ENCODE data around the gene MSTO1. TPM values are rescaled to one million over a fixed set of nuclear protein-coding genes. Genes with fewer than 3 reads are reported as not detected.
A peak's percentile ranks its signal among the peaks of the same experiment; 100 is the strongest.
"Not testable (repeated sequence)": the region's sequence is repeated elsewhere in the genome, so short reads cannot be mapped to it uniquely, and the experiment has no call there.

MSTO1 gene
- total and polyA plus RNA-seq, 10 of the 15 experiments (the other 5 are each of a cell fraction or from before 2014, with no cell fraction given): 16.1 to 87.9 (median 46.6) TPM

DNA sequence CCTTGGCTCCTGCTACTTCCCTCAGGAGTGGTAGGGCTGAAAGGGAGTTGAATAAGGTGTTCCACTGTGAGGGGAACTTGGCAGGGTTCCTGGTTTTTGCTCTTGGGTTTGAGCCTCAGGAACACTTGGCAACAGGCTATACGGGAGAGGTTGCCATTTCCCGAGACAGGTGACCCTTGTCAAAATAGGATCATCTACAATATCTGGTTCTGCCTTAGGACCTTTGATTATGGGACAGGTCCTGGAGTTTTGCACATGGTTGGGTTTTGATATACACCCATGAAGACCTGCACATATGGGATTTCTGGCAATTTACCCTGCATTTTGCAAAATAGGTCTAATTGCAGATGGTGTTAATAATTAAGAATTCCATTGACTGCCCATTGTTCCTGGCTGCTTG is 47.4 kb downstream of the MSTO1 start:
- ATAC-seq (no peak), FAIRE-seq (no peak), DNase-seq (ENCODE audit: low read depth, low spot score) (no peak)
- no peak overlapping the region for H3K4me3 ChIP-seq
- in situ Hi-C loops (cut with MboI): no loop called here
- no peak for TF ChIP-seq ZNF274 (IDR thresholded peaks at IDR 0.05; ENCODE audit: insufficient read depth, insufficient read length)
- TF ChIP-seq POLR2A (IDR thresholded peaks at IDR 0.05; ENCODE audit: low read depth, low read length): peak; percentile 6; the same call in 1 of the 2 replicates
- 96% methylated on average over 2 of the region's 2 CpGs for WGBS (ENCODE audit: insufficient coverage, insufficient replicate concordance, low lambda C conversion rate, missing lambda C conversion rate)
- no peaks in the 10 kb centered on the region for H3K9me3 ChIP-seq (replicated peaks; ENCODE audit: control insufficient read depth, insufficient read depth, low read length)
- H3K36me3 ChIP-seq (ENCODE audit: control insufficient read depth in 2 of 2, insufficient read depth in 2 of 2, low read length in 1 of 2): peaks cover 10 to 11% of the 10 kb centered on the region in 2 experiments
- RAD21 ChIA-PET (ENCODE audit: unreplicated experiment): no interaction called here
- no peaks in the 10 kb centered on the region for H4K20me1 ChIP-seq (ENCODE audit: control insufficient read depth, insufficient read depth)
- intact Hi-C loops (cut with micrococcal nuclease; ENCODE audit: unreplicated experiment): no loop called here
- no TSS peak for BruUV-seq (replicated peaks)
- H3K9ac ChIP-seq (ENCODE audit: control insufficient read depth, insufficient read depth, low read length): no peak overlapping the region
- H2AFZ ChIP-seq (ENCODE audit: control insufficient read depth, low read depth, low read length): no peak overlapping the region
- CTCF ChIA-PET: no interaction called here
- no peak overlapping the region for H3K4me2 ChIP-seq (ENCODE audit: control insufficient read depth, insufficient read depth)
- POLR2A ChIA-PET: interaction anchor here (0.6 kb wide), 1 partner anchor 153 kb away, joined by 3 read pairs; no protein-coding TSS in a partner anchor
- no peak overlapping the region for H3K27ac ChIP-seq (ENCODE audit: control insufficient read depth, insufficient read depth)
- no peaks in the 10 kb centered on the region for H3K27me3 ChIP-seq (replicated peaks in 1 of 2; ENCODE audit: control insufficient read depth in 2 of 2, insufficient read depth in 2 of 2, low read length in 1 of 2)
- H3K4me1 ChIP-seq (ENCODE audit: control insufficient read depth, insufficient read depth, low read length): no peaks in the 10 kb centered on the region
- no peaks in the 10 kb centered on the region for H3K79me2 ChIP-seq (ENCODE audit: control insufficient read depth, insufficient read depth, low read length)
- SMC1A ChIA-PET (ENCODE audit: uncharacterized antibody, unreplicated experiment): no interaction called here

GRCh38 chr1:155661239-155661638 is 51.2 kb downstream of the MSTO1 start:
- intact Hi-C loops (cut with micrococcal nuclease; ENCODE audit: unreplicated experiment); H3K4me3 ChIP-seq; H3K4me2 ChIP-seq (ENCODE audit: control insufficient read depth, insufficient read depth); H3K9me3 ChIP-seq (replicated peaks; ENCODE audit: control insufficient read depth, insufficient read depth, low read length); H2AFZ ChIP-seq (ENCODE audit: control insufficient read depth, low read depth, low read length); DNase-seq (ENCODE audit: low read depth, low spot score); BruUV-seq (replicated peaks); H3K4me1 ChIP-seq (ENCODE audit: control insufficient read depth, insufficient read depth, low read length); CTCF ChIA-PET; in situ Hi-C loops (cut with MboI); H3K27me3 ChIP-seq (replicated peaks in 1 of 2; ENCODE audit: control insufficient read depth in 2 of 2, insufficient read depth in 2 of 2, low read length in 1 of 2); SMC1A ChIA-PET (ENCODE audit: uncharacterized antibody, unreplicated experiment); H3K9ac ChIP-seq (ENCODE audit: control insufficient read depth, insufficient read depth, low read length); RAD21 ChIA-PET (ENCODE audit: unreplicated experiment); H3K79me2 ChIP-seq (ENCODE audit: control insufficient read depth, insufficient read depth, low read length); FAIRE-seq; H3K27ac ChIP-seq (ENCODE audit: control insufficient read depth, insufficient read depth); POLR2A ChIA-PET; H4K20me1 ChIP-seq (ENCODE audit: control insufficient read depth, insufficient read depth); ATAC-seq: not testable (repeated sequence)
- peaks cover 17% of the 10 kb centered on the region in 2 experiments for H3K36me3 ChIP-seq (ENCODE audit: control insufficient read depth in 2 of 2, insufficient read depth in 2 of 2, low read length in 1 of 2)
- WGBS (ENCODE audit: insufficient coverage, insufficient replicate concordance, low lambda C conversion rate, missing lambda C conversion rate): 100% methylated on average over 2 of the region's 4 CpGs

Small RNAs within 50 kb of the gene (small RNA-seq; reads per million reads assigned to genes)
- gene AL353807.4: not detected

Other genes starting within 250 kb of the MSTO1 start
- gene ASH1L, start 47.4 kb upstream of the MSTO1 start, total RNA-seq (2014; rRNA removed): 14.7 and 17.2 TPM in 2 replicates
- 22.0 and 22.6 TPM in 2 replicates for gene ASH1L, start 47.4 kb upstream of the MSTO1 start, total RNA-seq (2014; rRNA removed; fragmentation: Illumina TruSeq; extraction: Trizol)
- 23.9 and 24.5 TPM in 2 replicates for gene ASH1L, start 47.4 kb upstream of the MSTO1 start, total RNA-seq (2021)
- 22.2 and 22.4 TPM in 2 replicates for gene ASH1L, start 47.4 kb upstream of the MSTO1 start, polyA plus RNA-seq (2011; rRNA removed)
- gene ASH1L, start 47.4 kb upstream of the MSTO1 start, polyA plus RNA-seq (2014; fragmentation: Illumina TruSeq; extraction: Trizol): 15.9 and 16.8 TPM in 2 replicates
- gene ASH1L, start 47.4 kb upstream of the MSTO1 start, polyA plus RNA-seq (2014; fragmentation: Nextera tagmentation; extraction: Ambion mirVana): 1 to 10 TPM; 1.7 to 5.9 TPM
- gene ASH1L, start 47.4 kb upstream of the MSTO1 start, polyA plus RNA-seq (2014; rRNA removed): 11.3 and 12.1 TPM in 2 replicates
- gene ASH1L, start 47.4 kb upstream of the MSTO1 start, polyA plus RNA-seq (2016; fragmentation: Nextera tagmentation; extraction: Ambion mirVana): 10 to 100 TPM; 17.3 to 18.6 TPM
- 34.6 and 36.7 TPM in 2 replicates for gene YY1AP1, start 78.6 kb downstream of the MSTO1 start, total RNA-seq (2014; rRNA removed)
- 37.8 and 38.4 TPM in 2 replicates for gene YY1AP1, start 78.6 kb downstream of the MSTO1 start, total RNA-seq (2014; rRNA removed; fragmentation: Illumina TruSeq; extraction: Trizol)
- 51.4 and 52.3 TPM in 2 replicates for gene YY1AP1, start 78.6 kb downstream of the MSTO1 start, total RNA-seq (2021)
- gene YY1AP1, start 78.6 kb downstream of the MSTO1 start, polyA plus RNA-seq (2011; rRNA removed): 112 and 118 TPM in 2 replicates
- gene YY1AP1, start 78.6 kb downstream of the MSTO1 start, polyA plus RNA-seq (2014; fragmentation: Illumina TruSeq; extraction: Trizol): 76.1 and 90.7 TPM in 2 replicates
- gene YY1AP1, start 78.6 kb downstream of the MSTO1 start, polyA plus RNA-seq (2014; fragmentation: Nextera tagmentation; extraction: Ambion mirVana): 10 to 100 TPM; 13.2 to 23.7 TPM
- gene YY1AP1, start 78.6 kb downstream of the MSTO1 start, polyA plus RNA-seq (2014; rRNA removed): 50.8 and 51.3 TPM in 2 replicates
- gene YY1AP1, start 78.6 kb downstream of the MSTO1 start, polyA plus RNA-seq (2016; fragmentation: Nextera tagmentation; extraction: Ambion mirVana): 10 to 100 TPM; 39.3 to 41.8 TPM
- 60.0 and 61.3 TPM in 2 replicates for gene DAP3, start 78.9 kb downstream of the MSTO1 start, total RNA-seq (2014; rRNA removed)
- gene DAP3, start 78.9 kb downstream of the MSTO1 start, total RNA-seq (2014; rRNA removed; fragmentation: Illumina TruSeq; extraction: Trizol): 116 and 125 TPM in 2 replicates
- 127 TPM in 2 replicates for gene DAP3, start 78.9 kb downstream of the MSTO1 start, total RNA-seq (2021)
- 223 and 228 TPM in 2 replicates for gene DAP3, start 78.9 kb downstream of the MSTO1 start, polyA plus RNA-seq (2011; rRNA removed)
- 184 and 197 TPM in 2 replicates for gene DAP3, start 78.9 kb downstream of the MSTO1 start, polyA plus RNA-seq (2014; fragmentation: Illumina TruSeq; extraction: Trizol)
- 100 to 1,000 TPM; 149 to 175 TPM for gene DAP3, start 78.9 kb downstream of the MSTO1 start, polyA plus RNA-seq (2014; fragmentation: Nextera tagmentation; extraction: Ambion mirVana)
- 154 and 160 TPM in 2 replicates for gene DAP3, start 78.9 kb downstream of the MSTO1 start, polyA plus RNA-seq (2014; rRNA removed)
- 100 to 1,000 TPM; 117 to 128 TPM for gene DAP3, start 78.9 kb downstream of the MSTO1 start, polyA plus RNA-seq (2016; fragmentation: Nextera tagmentation; extraction: Ambion mirVana)
- 23.4 and 27.1 TPM in 2 replicates for gene GON4L, start 247.0 kb downstream of the MSTO1 start, total RNA-seq (2014; rRNA removed)
- gene GON4L, start 247.0 kb downstream of the MSTO1 start, total RNA-seq (2014; rRNA removed; fragmentation: Illumina TruSeq; extraction: Trizol): 26.0 and 27.1 TPM in 2 replicates
- gene GON4L, start 247.0 kb downstream of the MSTO1 start, total RNA-seq (2021): 34.6 and 38.8 TPM in 2 replicates
- 25.9 and 26.9 TPM in 2 replicates for gene GON4L, start 247.0 kb downstream of the MSTO1 start, polyA plus RNA-seq (2011; rRNA removed)
- 28.9 and 29.8 TPM in 2 replicates for gene GON4L, start 247.0 kb downstream of the MSTO1 start, polyA plus RNA-seq (2014; fragmentation: Illumina TruSeq; extraction: Trizol)
- 10 to 100 TPM; 17.7 to 29.3 TPM for gene GON4L, start 247.0 kb downstream of the MSTO1 start, polyA plus RNA-seq (2014; fragmentation: Nextera tagmentation; extraction: Ambion mirVana)
- gene GON4L, start 247.0 kb downstream of the MSTO1 start, polyA plus RNA-seq (2014; rRNA removed): 21.6 and 22.5 TPM in 2 replicates
- gene GON4L, start 247.0 kb downstream of the MSTO1 start, polyA plus RNA-seq (2016; fragmentation: Nextera tagmentation; extraction: Ambion mirVana): 10 to 100 TPM; 40.5 to 40.7 TPM
- gene SYT11, start 249.3 kb downstream of the MSTO1 start, total RNA-seq (2014; rRNA removed): 15.6 and 17.5 TPM in 2 replicates
- gene SYT11, start 249.3 kb downstream of the MSTO1 start, total RNA-seq (2014; rRNA removed; fragmentation: Illumina TruSeq; extraction: Trizol): 14.1 and 14.3 TPM in 2 replicates
- gene SYT11, start 249.3 kb downstream of the MSTO1 start, total RNA-seq (2021): 14.1 and 14.3 TPM in 2 replicates
- 21.2 and 21.5 TPM in 2 replicates for gene SYT11, start 249.3 kb downstream of the MSTO1 start, polyA plus RNA-seq (2011; rRNA removed)
- 16.2 and 17.4 TPM in 2 replicates for gene SYT11, start 249.3 kb downstream of the MSTO1 start, polyA plus RNA-seq (2014; fragmentation: Illumina TruSeq; extraction: Trizol)
- gene SYT11, start 249.3 kb downstream of the MSTO1 start, polyA plus RNA-seq (2014; fragmentation: Nextera tagmentation; extraction: Ambion mirVana): 1 to 10 TPM; 7.7 to 7.8 TPM
- gene SYT11, start 249.3 kb downstream of the MSTO1 start, polyA plus RNA-seq (2014; rRNA removed): 11.0 and 11.3 TPM in 2 replicates
- gene SYT11, start 249.3 kb downstream of the MSTO1 start, polyA plus RNA-seq (2016; fragmentation: Nextera tagmentation; extraction: Ambion mirVana): 10 to 100 TPM; 12.1 to 13.0 TPM

Measured in GM12878 (cell line).